Activated CD8-positive, alpha-beta memory T cell treated with anti-CD3 and anti-CD28 coated beads for 24 hours (primary cell): ENCODE results near the gene NFATC1.

Source experiments
- DNase-seq: peaks from one replicate; pipeline ENCODE4 v3.0.0-alpha.2; 2020

The NFATC1 gene

GRCh38 chr18:79525556-79526467, 130.1 kb downstream of the NFATC1 start:
- DNase-seq, result no peak

DNA sequence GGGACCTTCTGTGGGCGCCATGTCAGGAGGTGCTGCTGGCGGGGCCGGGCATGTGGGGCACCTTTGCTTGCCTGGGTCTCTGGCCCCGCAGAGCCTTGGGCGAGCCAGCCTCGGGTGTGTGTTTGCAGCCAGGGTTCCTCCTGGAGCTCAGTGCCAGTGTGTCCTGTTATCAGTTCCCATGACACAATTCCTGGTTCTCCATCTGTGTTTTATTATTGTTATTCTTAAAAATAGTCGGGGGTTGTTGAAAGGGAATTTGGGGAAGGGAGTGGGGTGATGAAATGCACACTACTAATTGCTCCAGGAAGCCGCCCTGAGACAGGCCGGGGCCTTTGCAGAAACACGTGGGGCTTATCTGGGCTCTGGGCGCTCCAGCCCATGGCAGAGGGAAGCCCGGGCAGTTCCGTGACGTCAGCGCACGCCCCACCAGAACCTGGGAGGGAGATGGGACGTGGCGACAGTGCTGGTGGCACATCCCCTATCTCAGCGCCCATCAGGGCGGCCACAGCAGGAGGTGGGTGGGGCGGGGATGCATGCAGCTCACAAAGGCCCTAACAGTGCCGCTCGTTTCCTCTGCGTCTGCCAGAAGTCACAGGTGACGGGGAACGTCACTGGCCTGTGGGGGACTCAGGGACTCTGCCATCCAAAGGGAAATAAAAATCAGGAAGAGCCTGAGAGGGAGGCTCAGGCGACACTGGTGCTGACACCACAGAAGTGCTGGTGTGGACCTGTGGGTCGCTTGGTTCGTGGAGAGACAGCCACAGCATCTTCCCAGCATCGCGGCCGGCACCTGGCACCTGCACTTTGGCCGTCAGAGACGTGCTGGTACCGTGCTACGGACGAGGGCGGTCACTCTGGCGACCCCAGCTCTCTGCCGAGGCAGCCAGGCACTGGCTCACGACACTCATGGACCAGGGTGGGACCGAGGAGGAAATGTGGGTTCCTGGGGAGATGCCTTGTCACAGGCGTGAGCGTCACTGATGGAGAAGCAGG, 131.0 kb downstream of the NFATC1 start:
- DNase-seq, result no peak

- DNase-seq, result no peak
These were observed 132.1 kb downstream of the NFATC1 start for GRCh38 chr18:79527656-79528315.

- no peak for DNase-seq
These were observed 132.6 kb downstream of the NFATC1 start for GRCh38 chr18:79528316-79528695.

DNA sequence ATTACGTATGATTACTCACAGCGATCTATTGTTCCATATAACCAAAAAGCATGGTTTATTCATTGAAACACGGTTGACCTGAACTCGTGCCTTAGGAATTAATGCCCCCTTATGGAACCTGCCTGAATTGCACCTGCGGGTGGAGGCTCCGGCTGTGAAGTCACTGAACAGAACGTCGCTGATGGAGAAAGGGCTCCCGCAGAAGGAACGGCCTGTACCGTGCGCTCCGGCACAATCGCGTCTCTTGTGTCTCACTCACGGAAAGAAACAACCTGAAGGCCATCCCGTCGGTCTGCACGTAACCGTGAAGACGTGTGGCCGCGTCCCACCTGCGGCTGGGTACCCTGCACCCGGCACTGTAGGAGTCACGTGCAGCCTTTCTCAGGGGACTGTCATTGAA, 133.1 kb downstream of the NFATC1 start:
- DNase-seq, result peak; percentile 89

GRCh38 chr18:79529296-79529695, 133.6 kb downstream of the NFATC1 start:
- DNase-seq, result no peak

DNA sequence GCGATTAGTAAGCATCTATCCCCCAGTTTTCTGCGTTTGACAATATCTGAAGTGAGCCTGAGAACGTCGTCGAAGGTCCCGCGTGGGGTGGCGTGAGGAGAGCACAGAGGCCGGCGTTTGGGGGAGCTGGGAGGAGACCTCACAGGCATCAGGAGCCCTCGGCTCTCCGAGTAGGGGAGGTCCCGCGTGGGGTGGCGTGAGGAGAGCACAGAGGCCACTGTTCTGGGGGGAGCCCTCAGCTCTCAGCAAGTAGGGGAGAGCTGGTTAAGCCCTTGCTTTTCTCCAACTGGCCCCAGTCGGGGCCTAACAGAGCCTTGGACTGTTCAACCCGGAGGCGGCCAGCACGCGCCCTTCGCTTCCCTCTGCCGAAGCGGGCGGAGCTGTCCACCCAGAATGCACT, 134.3 kb downstream of the NFATC1 start:
- no peak for DNase-seq

GRCh38 chr18:79530821-79531220, 135.1 kb downstream of the NFATC1 start:
- DNase-seq, result no peak

GRCh38 chr18:79531386-79531785, 135.7 kb downstream of the NFATC1 start:
- DNase-seq, result no peak

GRCh38 chr18:79531926-79532312, 136.2 kb downstream of the NFATC1 start:
- no peak for DNase-seq

- DNase-seq, result no peak
These were observed 136.7 kb downstream of the NFATC1 start for GRCh38 chr18:79532313-79533007.

- DNase-seq, result no peak
These were observed 137.4 kb downstream of the NFATC1 start for GRCh38 chr18:79533146-79533545.

DNA sequence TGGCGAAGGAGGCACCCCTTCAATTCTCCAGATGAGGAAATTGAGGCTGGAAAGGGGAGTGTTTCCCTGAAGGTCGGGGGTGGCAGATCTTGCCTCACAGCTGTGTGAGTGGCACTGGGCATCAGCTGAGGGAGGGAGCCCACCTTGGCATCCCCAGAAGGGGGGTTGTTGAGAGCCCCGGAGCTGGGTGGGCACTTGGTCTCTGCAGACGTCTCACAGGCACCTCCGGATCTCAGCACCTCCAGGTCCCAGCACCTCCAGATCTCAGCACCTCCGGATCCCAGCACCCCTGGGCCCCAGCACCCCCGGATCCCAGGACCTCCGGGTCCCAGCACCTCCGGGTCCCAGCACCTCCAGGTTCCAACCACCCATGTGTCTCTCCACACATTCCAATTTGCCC, 137.9 kb downstream of the NFATC1 start:
- DNase-seq, result no peak

DNA sequence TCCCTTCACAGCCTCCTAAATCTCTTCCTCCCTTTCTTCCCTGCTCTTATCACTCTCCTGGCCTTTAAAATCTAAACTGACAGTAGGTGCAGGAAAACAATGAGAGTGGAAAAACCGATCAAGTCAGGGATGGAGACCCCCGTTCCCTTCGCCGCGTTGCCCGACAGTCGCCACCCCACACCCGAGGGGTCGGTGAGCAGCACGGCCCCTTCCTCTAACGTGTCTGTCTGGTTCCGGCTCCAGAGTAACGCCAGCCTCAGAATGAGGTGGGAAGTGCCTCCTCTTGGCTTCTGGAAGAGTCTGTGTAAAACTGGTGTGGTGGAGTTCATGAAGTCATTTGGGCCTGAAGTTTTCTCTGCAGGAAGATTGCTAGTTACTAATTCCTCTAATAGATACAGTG, 138.6 kb downstream of the NFATC1 start:
- DNase-seq, result no peak

DNA sequence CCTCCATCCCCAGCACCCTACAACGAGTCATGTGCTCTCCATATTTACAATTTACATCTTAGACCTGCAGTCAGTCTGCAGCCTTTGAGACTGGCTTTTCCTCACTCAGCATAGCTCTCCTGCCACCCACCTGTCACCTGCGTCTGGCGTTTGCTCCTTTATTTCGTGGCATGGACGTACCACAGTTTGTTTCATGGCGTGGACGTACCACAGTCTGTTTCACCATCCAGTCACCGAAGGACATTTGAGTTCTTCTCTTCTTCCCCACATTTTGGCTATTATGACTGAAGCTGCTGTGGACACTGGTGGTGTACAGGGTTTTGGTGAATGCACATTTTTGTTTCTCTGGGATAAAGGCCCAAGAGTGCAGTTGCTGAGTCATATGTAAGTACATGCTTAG, 142.0 kb downstream of the NFATC1 start:
- no peak for DNase-seq

DNA sequence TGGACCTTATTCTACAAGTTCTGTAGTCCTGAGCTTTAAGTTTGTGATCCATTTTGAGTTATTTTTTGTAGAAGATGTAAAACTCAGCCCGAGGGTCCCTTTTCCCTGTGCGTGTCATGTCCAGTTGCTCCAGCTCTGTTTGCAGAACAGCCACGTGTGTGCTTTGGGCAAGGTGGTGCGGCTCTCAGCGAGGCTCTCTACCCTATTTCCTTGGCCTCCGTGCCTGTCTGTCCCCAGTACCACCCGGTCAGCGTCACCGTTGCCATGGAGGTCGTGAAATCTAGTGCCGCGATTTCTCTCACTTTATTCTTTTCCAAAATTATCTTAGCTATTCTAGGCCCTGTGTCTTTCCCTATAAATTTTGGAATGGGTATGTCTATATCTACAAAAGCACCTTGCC, 142.9 kb downstream of the NFATC1 start:
- DNase-seq, result no peak

DNA sequence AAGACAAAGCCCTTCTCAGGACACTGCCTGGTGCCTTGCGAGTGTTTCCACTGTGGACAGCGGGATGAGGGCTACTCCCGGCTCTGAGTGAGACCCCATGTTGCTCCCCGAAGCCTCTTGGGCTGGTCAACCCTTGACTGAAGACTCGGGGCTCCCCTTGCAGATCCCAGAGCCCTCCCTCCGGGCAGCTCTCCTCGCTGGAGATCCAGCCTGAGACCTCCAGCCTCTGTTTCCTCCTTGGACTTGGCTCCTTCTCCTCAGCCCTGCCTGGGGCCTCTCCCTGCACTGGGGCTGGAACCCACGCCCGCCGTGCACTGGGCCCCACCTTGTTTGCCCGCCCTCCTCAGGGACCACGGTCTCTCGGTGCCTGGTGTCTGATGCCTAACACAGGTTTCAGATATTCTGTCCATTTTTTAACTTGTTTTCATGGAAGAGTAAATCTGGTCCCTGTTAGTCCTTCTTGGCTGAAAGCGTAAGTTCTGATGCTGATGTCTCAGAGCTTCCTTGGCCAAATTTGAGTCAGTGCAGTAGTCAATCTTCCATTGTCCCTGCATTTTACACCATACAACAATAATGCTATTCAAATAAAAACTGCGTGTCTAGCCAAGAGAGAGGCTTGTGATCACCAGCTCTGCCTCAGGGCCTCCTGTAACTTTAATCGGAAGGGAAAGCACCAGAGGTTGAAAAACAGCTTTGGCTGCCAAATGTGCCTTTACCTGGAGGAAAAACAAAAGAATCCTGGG, 144.6 kb downstream of the NFATC1 start:
- DNase-seq, result peak; percentile 43

DNA sequence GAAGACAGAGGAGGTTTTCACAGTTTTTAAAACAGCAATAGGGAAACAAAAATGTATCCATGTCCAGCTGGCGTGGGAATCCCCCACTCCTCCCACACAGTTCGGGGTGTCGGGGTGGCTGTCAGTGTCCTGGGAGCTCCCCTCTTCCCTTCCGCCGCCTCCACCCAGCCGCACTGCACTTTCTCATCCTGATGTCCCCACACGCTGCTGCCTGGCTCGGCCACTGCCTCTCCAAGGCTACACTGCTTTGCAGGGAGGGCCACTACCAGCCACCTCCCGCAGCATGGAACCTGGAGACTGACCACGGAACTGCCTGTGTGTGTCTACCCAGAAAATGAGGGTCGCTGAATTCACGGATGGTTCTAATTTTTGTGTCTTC, 145.2 kb downstream of the NFATC1 start:
- DNase-seq, result peak; percentile 50

GRCh38 chr18:79542213-79542612, 146.5 kb downstream of the NFATC1 start:
- no peak for DNase-seq

DNA sequence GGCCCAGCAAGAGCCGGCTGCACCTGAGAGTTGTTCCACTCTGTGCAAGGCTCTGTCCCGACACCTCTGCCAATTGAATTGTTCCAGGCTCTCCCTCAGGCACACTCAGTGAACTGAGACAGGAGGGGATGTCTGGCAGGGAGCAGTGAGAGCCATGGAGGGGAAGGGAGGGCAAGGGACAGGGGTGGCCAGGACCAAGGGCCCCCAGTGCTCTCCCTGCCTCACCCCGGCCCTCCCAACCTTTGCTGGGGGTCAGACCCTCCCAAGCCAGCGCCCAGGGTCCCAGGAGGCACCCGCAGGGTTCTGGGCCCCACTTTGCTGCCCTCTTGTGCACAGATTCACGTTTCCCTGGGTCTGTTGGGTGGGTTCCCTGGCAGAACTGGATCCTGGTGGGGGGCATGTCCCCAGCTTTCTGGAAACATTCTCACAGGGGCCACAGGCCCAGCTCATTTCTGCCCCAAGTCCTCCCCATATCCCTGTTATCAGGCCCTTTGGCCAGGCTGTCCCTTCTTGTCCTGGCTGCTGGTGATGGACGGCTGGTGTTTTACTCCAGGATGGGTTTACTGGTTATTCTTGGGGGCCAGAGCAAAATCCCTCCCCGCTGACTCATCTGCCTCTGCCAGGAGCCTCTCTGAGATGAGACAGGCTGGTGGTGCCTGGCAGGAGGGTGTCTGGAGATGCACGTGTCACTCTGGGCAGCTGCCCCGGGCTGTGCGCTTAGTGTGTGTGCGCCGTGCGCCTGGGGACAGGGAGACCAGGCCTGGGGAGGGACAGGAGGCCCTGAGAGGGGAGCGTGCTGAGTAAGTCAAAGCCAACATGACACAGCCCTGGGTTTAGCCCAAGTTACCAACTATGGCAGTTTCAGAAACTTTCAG, 147.4 kb downstream of the NFATC1 start:
- DNase-seq, result peak; percentile 30
